Thoracic aorta (tissue), 2 donors: ENCODE measurements around the gene TRIM22. TPM values are rescaled to one million over a fixed set of nuclear protein-coding genes. Genes with fewer than 3 reads are reported as not detected.

Experiments used
- ATAC-seq: fragments of 150-250 bp; one replicate; pipeline ENCODE4 v1.8.0; 2017; ENCODE audit warnings: low read depth; ENCODE audit not compliant: insufficient number of reproducible peaks, low FRiP score
- DNase-seq: peaks from one replicate; pipeline ENCODE4 v3.0.0-alpha.2; 2020; ENCODE audit warnings: low spot score
- H3K27ac ChIP-seq, 2 donors: fragments of 200-600 bp; sonication (generic); 1 replicate in 1 of 2; 2 replicates in 1 of 2; pipeline ENCODE4 v1.5.1; 2016; ENCODE audit warnings: mild to moderate bottlenecking in 2 of 2, moderate library complexity in 2 of 2
- H3K27me3 ChIP-seq: fragments of 200-600 bp; sonication (generic); replicated peaks from 2 replicates; pipeline ENCODE4 v1.6.0; 2016; ENCODE audit warnings: mild to moderate bottlenecking; ENCODE audit not compliant: insufficient read depth
- H3K36me3 ChIP-seq: fragments of 200-600 bp; sonication (generic); one replicate; pipeline ENCODE4 v1.5.1; 2016
- H3K4me1 ChIP-seq, 2 donors: fragments of 200-600 bp; sonication (generic); 1 replicate in 1 of 2; 2 replicates in 1 of 2; pipeline versions ENCODE4 v1.5.1 to v1.6.0; 2016; ENCODE audit warnings: low read depth in 2 of 2, mild to moderate bottlenecking in 1 of 2; ENCODE audit not compliant: control insufficient read depth in 1 of 2
- H3K4me3 ChIP-seq: fragments of 200-600 bp; sonication (generic); 2 replicates; pipeline ENCODE4 v1.5.1; 2016; ENCODE audit warnings: mild to moderate bottlenecking
- H3K9me3 ChIP-seq: fragments of 200-600 bp; sonication (generic); 2 replicates; pipeline ENCODE4 v1.5.1; 2016
- CTCF ChIP-seq: fragments of 200-600 bp; sonication (generic); IDR thresholded peaks from one replicate; pipeline ENCODE4 v1.5.1; 2019; ENCODE audit warnings: antibody characterized with exemption
- total RNA-seq, 2 donors: library from RNA; depleted of rRNA; stranded (reverse); fragments of >200 nt; gene quantifications; one replicate each; pipeline versions ENCODE4 v1.1.0 to v1.2.3, GENCODE V29; 2016

The TRIM22 gene
- total RNA-seq, 2 donors from 2014 or later: 119 to 129 TPM

GRCh38 chr11:5658318-5658717 lies 31.3 kb upstream of the TRIM22 start:
- no peaks in the 10 kb centered on the region for H3K9me3 ChIP-seq
- H3K27ac ChIP-seq: no peak overlapping the region
- no peak overlapping the region for H3K4me3 ChIP-seq
- no peak for TF ChIP-seq CTCF
- H3K4me1 ChIP-seq: no peaks in the 10 kb centered on the region
- DNase-seq: no peak
- H3K36me3 ChIP-seq: no peaks in the 10 kb centered on the region
- no peak for ATAC-seq
- no peaks in the 10 kb centered on the region for H3K27me3 ChIP-seq

GRCh38 chr11:5663511-5663910 lies 26.1 kb upstream of the TRIM22 start:
- no peak overlapping the region for H3K4me3 ChIP-seq
- H3K27me3 ChIP-seq: no peaks in the 10 kb centered on the region
- no peaks in the 10 kb centered on the region for H3K4me1 ChIP-seq
- DNase-seq: no peak
- no peak for ATAC-seq
- H3K9me3 ChIP-seq: no peaks in the 10 kb centered on the region
- peaks cover 18% of the 10 kb centered on the region for H3K36me3 ChIP-seq
- TF ChIP-seq CTCF: no peak
- no peak overlapping the region for H3K27ac ChIP-seq

- H3K9me3 ChIP-seq: no peaks in the 10 kb centered on the region
- no peaks in the 10 kb centered on the region for H3K27me3 ChIP-seq
- ATAC-seq: no peak
- no peak for DNase-seq
- peaks cover 26% of the 10 kb centered on the region for H3K36me3 ChIP-seq
- no peak overlapping the region for H3K4me3 ChIP-seq
- no peaks in the 10 kb centered on the region for H3K4me1 ChIP-seq
- no peak for TF ChIP-seq CTCF
- H3K27ac ChIP-seq: no peak overlapping the region
Observed at GRCh38 chr11:5665051-5665570, 24.5 kb upstream of the TRIM22 start.

- H3K36me3 ChIP-seq: peaks cover 26% of the 10 kb centered on the region
- no peak for ATAC-seq
- H3K27me3 ChIP-seq: no peaks in the 10 kb centered on the region
- DNase-seq: no peak
- H3K9me3 ChIP-seq: no peaks in the 10 kb centered on the region
- no peaks in the 10 kb centered on the region for H3K4me1 ChIP-seq
- no peak for TF ChIP-seq CTCF
- no peak overlapping the region for H3K27ac ChIP-seq
- no peak overlapping the region for H3K4me3 ChIP-seq
Observed at GRCh38 chr11:5665746-5666401, 23.7 kb upstream of the TRIM22 start.

- Histone ChIP-seq H3K27ac (no peak overlapping the region), H3K27me3 (no peaks in the 10 kb centered on the region), H3K4me1 (no peaks in the 10 kb centered on the region), H3K9me3 (no peaks in the 10 kb centered on the region), H3K36me3 (peaks cover 26% of the 10 kb centered on the region), H3K4me3 (no peak overlapping the region)
- DNase-seq: no peak
- no peak for ATAC-seq
- no peak for TF ChIP-seq CTCF
Observed at GRCh38 chr11:5666402-5666793, 23.2 kb upstream of the TRIM22 start.
